Lower lobe of right lung (tissue), 2 donors: Measurements from ENCODE around the gene TFF1. TPM values are rescaled to one million over a fixed set of nuclear protein-coding genes. Genes with fewer than 3 reads are reported as not detected.

Source experiments
- ATAC-seq, 2 donors: fragments of 200-7000 bp; cut with Tn5 transposase; one replicate each; pipeline ENCODE4 v1.9.1; 2020 to 2022; ENCODE audit warnings: mild to moderate bottlenecking in 2 of 2, moderate library complexity in 2 of 2
- DNase-seq: peaks from one replicate; pipeline ENCODE4 v3.0.0-alpha.2; 2020
- H3K27ac ChIP-seq: fragments of 200-600 bp; one replicate; pipeline ENCODE4 v1.8.0; 2022
- H3K27me3 ChIP-seq: fragments of 200-600 bp; one replicate; pipeline ENCODE4 v1.8.0; 2022; ENCODE audit warnings: low read depth
- H3K36me3 ChIP-seq: fragments of 200-600 bp; one replicate; pipeline ENCODE4 v1.8.0; 2022; ENCODE audit warnings: mild to moderate bottlenecking
- H3K4me1 ChIP-seq: fragments of 200-600 bp; one replicate; pipeline ENCODE4 v1.8.0; 2022
- H3K4me3 ChIP-seq: fragments of 200-600 bp; one replicate; pipeline ENCODE4 v1.8.0; 2022; ENCODE audit warnings: mild to moderate bottlenecking
- H3K9me3 ChIP-seq: fragments of 200-600 bp; one replicate; pipeline ENCODE4 v1.8.0; 2022
- CTCF ChIP-seq: fragments of 200-600 bp; IDR thresholded peaks from one replicate; pipeline ENCODE4 v1.8.0; 2022; ENCODE audit warnings: antibody characterized with exemption, mild to moderate bottlenecking
- intact Hi-C: fragments of 100-400 bp; cut with DNase I; formaldehyde crosslinking; loops from one replicate; pipeline ENCODE4 v1.11.0; 2022
- total RNA-seq: library from RNA; stranded (reverse); fragmentation: NEBNext Ultra II Directional; extraction: Animal tissue kit (Norgen Biotek cat#: 25700); gene quantifications from one replicate; pipeline ENCODE4 v1.2.1, GENCODE V29; 2021
- donor health status: DM: no; HTN: yes; CAD: no; lungs with severe emphysema.

Gene TFF1
- total RNA-seq, 1 donor from 2014 or later = not detected

- no peak for TF ChIP-seq CTCF
- no peak for ATAC-seq
- no peaks in the 10 kb centered on the region for H3K27me3 ChIP-seq
These were observed 24.4 kb downstream of the TFF1 start for GRCh38 chr21:42341776-42342542.

GRCh38 chr21:42340187-42341050 is 25.9 kb downstream of the TFF1 start:
- Histone ChIP-seq H3K36me3 (no peaks in the 10 kb centered on the region), H3K27me3 (peaks cover 6% of the 10 kb centered on the region), H3K9me3 (no peaks in the 10 kb centered on the region), H3K4me1 (peaks cover 11% of the 10 kb centered on the region), H3K4me3 (no peak overlapping the region), H3K27ac (no peak overlapping the region)
- TF ChIP-seq CTCF = no peak
- intact Hi-C loops = no loop called here
- no peak for DNase-seq
- ATAC-seq = no peak

More at GRCh38 chr21:42341776-42342542, 24.4 kb downstream of the TFF1 start:
- no peak overlapping the region for H3K27ac ChIP-seq
- H3K9me3 ChIP-seq = no peaks in the 10 kb centered on the region
- intact Hi-C loops = no loop called here
- H3K4me1 ChIP-seq = peaks cover 11% of the 10 kb centered on the region
- no peak overlapping the region for H3K4me3 ChIP-seq
- no peaks in the 10 kb centered on the region for H3K36me3 ChIP-seq
- no peak for DNase-seq

GRCh38 chr21:42338729-42339715 is 27.3 kb downstream of the TFF1 start:
- Histone ChIP-seq H3K27me3 (peaks cover 6% of the 10 kb centered on the region), H3K27ac (no peak overlapping the region), H3K36me3 (no peaks in the 10 kb centered on the region), H3K4me1 (peaks cover 11% of the 10 kb centered on the region), H3K9me3 (no peaks in the 10 kb centered on the region), H3K4me3 (no peak overlapping the region)
- no peak for DNase-seq
- TF ChIP-seq CTCF = no peak
- ATAC-seq = no peak
- intact Hi-C loops = no loop called here

- ATAC-seq (peak; percentile 95 to 98), DNase-seq (peak; percentile 86)
- intact Hi-C loops = no loop called here
- H3K36me3 ChIP-seq = no peaks in the 10 kb centered on the region
- peaks cover 11% of the 10 kb centered on the region for H3K4me1 ChIP-seq
- H3K27ac ChIP-seq = no peak overlapping the region
- peaks cover 6% of the 10 kb centered on the region for H3K27me3 ChIP-seq
- no peak overlapping the region for H3K4me3 ChIP-seq
- peak; percentile 75 for TF ChIP-seq CTCF
- H3K9me3 ChIP-seq = no peaks in the 10 kb centered on the region
These were observed 28.3 kb downstream of the TFF1 start for GRCh38 chr21:42337830-42338728.
